ENCODE measurements around the gene NCS1.

- TF ChIP-seq CTCF (conservative IDR thresholded peaks at IDR 0.05; ENCODE audit: low read length) = no peak
- no peak for TF ChIP-seq EZH2phosphoT487 (IDR thresholded peaks at IDR 0.05; ENCODE audit: borderline replicate concordance)
Measured at GRCh38 chr9:130122456-130122855, 49.7 kb upstream of the NCS1 start.

Data from Loucy (cell line).